Small intestine (tissue), 7 donors: Measurements from ENCODE around the gene FBXW11. TPM values are rescaled to one million over a fixed set of nuclear protein-coding genes. Genes with fewer than 3 reads are reported as not detected.

Experiments used
- DNase-seq, 2 donors: peaks; one replicate each; pipeline versions ENCODE4 v3.0.0 to v3.0.0-alpha.2; 2013
- FAIRE-seq: peaks from 2 replicates; lab custom pipeline; 2012; peaks lifted over from hg19 to GRCh38; lab: Jason Lieb, UNC
- H3K27ac ChIP-seq, 3 donors: one replicate each; pipeline ENCODE4 v1.5.1; 2013; ENCODE audit warnings: low read length in 2 of 3, mild to moderate bottlenecking in 2 of 3, control low read depth in 1 of 3, inconsistent platforms in 1 of 3, low read depth in 1 of 3, moderate library complexity in 1 of 3
- H3K27me3 ChIP-seq, 3 donors: one replicate each; pipeline ENCODE4 v1.6.1; 2013; ENCODE audit warnings: low read length in 3 of 3, inconsistent platforms in 1 of 3; ENCODE audit not compliant: control insufficient read depth in 3 of 3, insufficient read depth in 3 of 3
- H3K36me3 ChIP-seq, 3 donors: one replicate each; pipeline ENCODE4 v1.6.1; 2013; ENCODE audit warnings: low read length in 3 of 3, inconsistent platforms in 1 of 3, low read depth in 1 of 3, mild to moderate bottlenecking in 1 of 3, moderate library complexity in 1 of 3; ENCODE audit not compliant: control insufficient read depth in 3 of 3, insufficient read depth in 2 of 3
- H3K4me1 ChIP-seq, 3 donors: one replicate each; pipeline ENCODE4 v1.6.1; 2013; ENCODE audit warnings: low read length in 2 of 3, inconsistent platforms in 1 of 3, low read depth in 1 of 3, mild to moderate bottlenecking in 1 of 3, moderate library complexity in 1 of 3; ENCODE audit not compliant: control insufficient read depth in 3 of 3, insufficient read depth in 2 of 3
- H3K4me3 ChIP-seq, 3 donors: one replicate each; pipeline ENCODE4 v1.5.1; 2013; ENCODE audit warnings: low read length in 3 of 3, control low read depth in 1 of 3, inconsistent platforms in 1 of 3, low read depth in 1 of 3, mild to moderate bottlenecking in 1 of 3, moderate library complexity in 1 of 3
- H3K9me3 ChIP-seq, 2 donors: one replicate each; pipeline ENCODE4 v1.6.1; 2013; ENCODE audit warnings: low read depth in 1 of 2, low read length in 1 of 2; ENCODE audit not compliant: control insufficient read depth in 2 of 2, insufficient read depth in 1 of 2
- WGBS, 3 donors: extraction: QIAGEN DNeasy Blood & Tissue Kit; methylation state at CpG; one replicate each; pipeline ENCODE4 v1.1.7; 2013; 5-methylcytosine and 5-hydroxymethylcytosine counted together
- polyA plus RNA-seq, 4 donors: library from polyadenylated mRNA; stranded (reverse) in 3 of 4; unstranded in 1 of 4; fragments of 200-250 nt in 3 of 4; fragments of 120-200 nt in 1 of 4; gene quantifications; one replicate each; pipeline versions ENCODE4 v1.2.1 to v1.2.3, GENCODE V29; 2013
- donor health status: healthy with polysubstance abuse.
- donor health status: control.
- donor health status: control.
- donor health status: Bipolar disorder and iron deficiency.
- donor health status: healthy.

Gene FBXW11
- polyA plus RNA-seq, 4 donors, result 12.2 to 37.1 (median 15.8) TPM

DNA sequence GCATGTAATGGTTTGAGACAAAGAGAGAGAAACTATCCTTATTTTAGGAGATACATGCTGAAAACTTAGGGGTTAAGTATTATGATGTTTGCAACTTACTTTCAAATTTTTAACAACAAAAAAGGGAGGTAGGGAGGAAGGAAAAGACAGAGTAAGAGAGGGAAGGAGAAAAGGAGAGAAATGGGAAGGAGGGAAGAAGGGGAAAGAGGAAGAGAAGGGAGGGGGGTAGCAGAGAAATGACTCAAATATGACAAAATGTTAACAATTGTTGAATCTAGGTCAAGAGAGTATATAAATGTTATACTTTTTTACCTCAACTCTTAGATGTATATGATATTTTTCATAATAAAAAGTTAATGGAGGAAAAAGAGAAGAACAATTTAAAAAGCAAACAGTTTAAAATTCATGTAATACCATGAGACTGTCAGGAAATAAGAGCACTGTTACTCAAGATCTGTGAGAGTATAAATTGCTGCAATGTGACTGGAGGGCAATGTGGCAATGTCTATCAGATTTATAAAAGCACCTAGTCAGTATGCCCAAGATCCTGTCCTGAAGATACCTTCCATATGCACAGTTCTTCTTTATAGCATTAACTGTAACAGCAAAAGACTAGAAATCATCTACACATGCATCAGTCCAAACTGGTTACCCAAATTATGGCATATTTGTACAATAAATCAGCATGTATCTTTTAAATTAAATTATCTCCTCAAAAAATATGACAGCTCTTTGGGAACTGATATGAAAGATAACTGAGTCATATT lies 16.3 kb downstream of the FBXW11 start:
- Histone ChIP-seq H3K27ac (no peak overlapping the region), H3K27me3 (no peaks in the 10 kb centered on the region), H3K36me3 (peaks cover 0 to 6% (median 0%) of the 10 kb centered on the region in 3 donors), H3K4me1 (peaks cover 0 to 2% (median 0%) of the 10 kb centered on the region in 3 donors), H3K9me3 (no peaks in the 10 kb centered on the region), H3K4me3 (no peak overlapping the region)
- DNase-seq (no peak), FAIRE-seq (no peak)

DNA sequence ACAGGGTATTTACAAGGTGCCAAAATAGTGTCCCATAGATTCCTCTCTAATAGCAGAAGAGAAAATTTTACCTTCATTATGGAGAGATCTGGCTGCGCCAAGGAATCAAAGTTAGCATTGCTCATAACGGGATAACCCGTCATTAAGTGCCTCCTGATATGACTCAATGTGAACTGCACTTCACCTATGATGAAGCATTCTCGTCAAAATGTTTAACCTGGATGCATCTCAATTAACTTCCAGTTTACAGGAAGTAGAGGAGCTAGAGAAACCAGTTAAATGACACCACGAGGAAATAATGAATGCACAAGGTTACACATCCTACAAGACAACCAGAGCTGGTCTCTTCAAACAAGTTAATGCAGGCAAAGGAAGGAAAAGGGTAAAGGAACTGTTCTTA lies 17.2 kb downstream of the FBXW11 start:
- no peaks in the 10 kb centered on the region for H3K9me3 ChIP-seq
- DNase-seq (no peak), FAIRE-seq (no peak)
- H3K27ac ChIP-seq, result no peak overlapping the region
- no peaks in the 10 kb centered on the region for H3K27me3 ChIP-seq
- H3K36me3 ChIP-seq, result peaks cover 0 to 6% (median 2%) of the 10 kb centered on the region in 3 donors
- WGBS, 3 donors, result 58 to 65% (median 63%) methylated on average over 5 of the region's 5 CpGs
- H3K4me1 ChIP-seq, result peaks cover 0 to 2% (median 0%) of the 10 kb centered on the region in 3 donors
- no peak overlapping the region for H3K4me3 ChIP-seq

GRCh38 chr5:171986772-171987171 lies 19.7 kb downstream of the FBXW11 start:
- peaks cover 0 to 2% (median 0%) of the 10 kb centered on the region in 3 donors for H3K4me1 ChIP-seq

DNA sequence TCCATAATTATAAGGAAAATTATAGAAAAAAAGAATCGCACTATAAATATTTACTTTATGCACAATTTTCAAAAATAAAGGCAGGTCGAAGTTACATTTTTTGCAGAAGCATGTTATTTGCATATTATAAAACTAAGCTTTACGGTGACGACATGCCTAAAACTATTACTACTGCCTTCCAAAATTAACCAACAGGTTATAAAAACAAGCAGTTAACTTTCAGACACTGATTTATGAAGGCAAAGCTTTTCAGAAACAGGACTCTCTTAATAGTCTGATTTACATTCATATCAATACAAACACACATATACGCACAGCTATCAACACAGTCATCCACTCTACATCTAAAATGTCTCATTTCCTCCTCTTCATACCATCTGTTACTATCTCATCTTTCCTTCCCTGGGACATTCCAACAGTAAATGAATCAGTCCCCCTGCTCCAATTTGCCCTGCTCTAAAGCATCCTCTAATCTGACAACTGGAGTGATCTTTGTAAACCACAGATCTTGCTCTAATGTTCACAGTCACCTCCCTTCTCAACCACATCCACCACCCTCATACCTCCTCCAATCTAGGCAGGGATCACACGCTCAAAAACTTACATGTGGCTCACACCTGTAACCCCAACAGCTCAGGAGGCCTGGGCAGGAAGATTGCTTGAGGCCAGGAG lies 21.6 kb downstream of the FBXW11 start:
- H3K27ac ChIP-seq, result no peak overlapping the region
- H3K9me3 ChIP-seq, result peaks cover 0 to 7% of the 10 kb centered on the region in 2 donors
- no peaks in the 10 kb centered on the region for H3K27me3 ChIP-seq
- 78 to 87% (median 84%) methylated on average over 6 of the region's 6 CpGs for WGBS, 3 donors
- no peak for DNase-seq
- FAIRE-seq, result no peak
- H3K4me3 ChIP-seq, result no peak overlapping the region
- H3K36me3 ChIP-seq, result peaks cover 0 to 13% (median 2%) of the 10 kb centered on the region in 3 donors
- H3K4me1 ChIP-seq, result peaks cover 0 to 5% (median 0%) of the 10 kb centered on the region in 3 donors

More at GRCh38 chr5:171986772-171987171, 19.7 kb downstream of the FBXW11 start:
- Histone ChIP-seq H3K27me3 (no peaks in the 10 kb centered on the region), H3K36me3 (peaks cover 0 to 11% (median 2%) of the 10 kb centered on the region in 3 donors), H3K4me3 (no peak overlapping the region), H3K9me3 (no peaks in the 10 kb centered on the region), H3K27ac (no peak overlapping the region)
- 90 to 96% (median 90%) methylated on average over 4 of the region's 4 CpGs for WGBS, 3 donors
- DNase-seq, result no peak
- FAIRE-seq, result no peak

GRCh38 chr5:171981847-171982246 lies 24.6 kb downstream of the FBXW11 start:
- H3K4me1 ChIP-seq, result peaks cover 0 to 5% (median 0%) of the 10 kb centered on the region in 3 donors
- FAIRE-seq, result no peak

GRCh38 chr5:171980792-171981191 lies 25.6 kb downstream of the FBXW11 start:
- FAIRE-seq (no peak), DNase-seq (peak in 1 of 2 donors; percentile 19)
- Histone ChIP-seq H3K36me3 (peaks cover 0 to 10% (median 2%) of the 10 kb centered on the region in 3 donors), H3K4me3 (no peak overlapping the region), H3K27me3 (no peaks in the 10 kb centered on the region), H3K9me3 (peaks cover 0 to 22% of the 10 kb centered on the region in 2 donors), H3K27ac (no peak overlapping the region), H3K4me1 (peaks cover 0 to 5% (median 0%) of the 10 kb centered on the region in 3 donors)
- 78 to 87% (median 79%) methylated on average over 3 of the region's 3 CpGs for WGBS, 3 donors

More at GRCh38 chr5:171981847-171982246, 24.6 kb downstream of the FBXW11 start:
- Histone ChIP-seq H3K27me3 (no peaks in the 10 kb centered on the region), H3K36me3 (peaks cover 0 to 12% (median 2%) of the 10 kb centered on the region in 3 donors), H3K9me3 (peaks cover 0 to 22% of the 10 kb centered on the region in 2 donors), H3K27ac (no peak overlapping the region), H3K4me3 (no peak overlapping the region)
- DNase-seq, result no peak
- WGBS, 3 donors, result 90 to 95% (median 94%) methylated on average over 2 of the region's 2 CpGs

- H3K4me1 ChIP-seq, result peaks cover 0 to 3% (median 2%) of the 10 kb centered on the region in 3 donors
- peaks cover 0 to 22% of the 10 kb centered on the region in 2 donors for H3K9me3 ChIP-seq
- H3K27me3 ChIP-seq, result no peaks in the 10 kb centered on the region
- H3K4me3 ChIP-seq, result no peak overlapping the region
- no peak overlapping the region for H3K27ac ChIP-seq
- FAIRE-seq (no peak), DNase-seq (no peak)
- peaks cover 0 to 10% (median 0%) of the 10 kb centered on the region in 3 donors for H3K36me3 ChIP-seq
- 91 to 94% (median 93%) methylated on average over 8 of the region's 8 CpGs for WGBS, 3 donors
Observed at GRCh38 chr5:171979606-171980005, 26.8 kb downstream of the FBXW11 start.

DNA sequence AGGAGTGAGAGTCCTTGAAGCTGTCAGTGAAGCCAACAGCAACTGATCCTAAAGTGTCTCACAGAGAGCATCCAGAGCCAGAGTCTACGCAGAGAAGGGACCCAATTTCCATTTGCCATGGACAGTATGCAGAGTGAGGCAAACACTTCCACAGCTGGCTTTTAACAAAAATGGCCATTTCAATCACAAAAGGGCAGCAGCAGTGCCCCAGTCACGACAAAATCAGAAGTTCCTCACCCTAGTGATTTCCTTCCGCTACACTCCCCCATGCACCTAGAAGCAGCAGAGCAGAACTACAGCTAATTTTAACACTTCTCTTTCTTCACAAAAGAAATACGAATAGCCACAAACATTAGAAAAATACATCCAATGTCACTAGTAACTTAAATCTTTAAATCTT lies 27.9 kb downstream of the FBXW11 start:
- Histone ChIP-seq H3K36me3 (peaks cover 0 to 10% (median 0%) of the 10 kb centered on the region in 3 donors), H3K4me1 (peaks cover 0 to 3% (median 2%) of the 10 kb centered on the region in 3 donors), H3K27ac (no peak overlapping the region), H3K4me3 (no peak overlapping the region), H3K27me3 (no peaks in the 10 kb centered on the region), H3K9me3 (peaks cover 0 to 22% of the 10 kb centered on the region in 2 donors)
- FAIRE-seq, result no peak
- DNase-seq, result no peak
- 90 to 94% (median 90%) methylated on average over 4 of the region's 4 CpGs for WGBS, 3 donors
